Amniotic stem cell (primary cell): ENCODE measurements around the gene TBCD.
"Not testable (repeated sequence)": the region's sequence is repeated elsewhere in the genome, so short reads cannot be mapped to it uniquely, and the experiment has no call there.

Source experiments
- DNase-seq: peaks from one replicate; lab custom pipeline; 2025; lab: John Stamatoyannopoulos, UW

TBCD gene

DNA sequence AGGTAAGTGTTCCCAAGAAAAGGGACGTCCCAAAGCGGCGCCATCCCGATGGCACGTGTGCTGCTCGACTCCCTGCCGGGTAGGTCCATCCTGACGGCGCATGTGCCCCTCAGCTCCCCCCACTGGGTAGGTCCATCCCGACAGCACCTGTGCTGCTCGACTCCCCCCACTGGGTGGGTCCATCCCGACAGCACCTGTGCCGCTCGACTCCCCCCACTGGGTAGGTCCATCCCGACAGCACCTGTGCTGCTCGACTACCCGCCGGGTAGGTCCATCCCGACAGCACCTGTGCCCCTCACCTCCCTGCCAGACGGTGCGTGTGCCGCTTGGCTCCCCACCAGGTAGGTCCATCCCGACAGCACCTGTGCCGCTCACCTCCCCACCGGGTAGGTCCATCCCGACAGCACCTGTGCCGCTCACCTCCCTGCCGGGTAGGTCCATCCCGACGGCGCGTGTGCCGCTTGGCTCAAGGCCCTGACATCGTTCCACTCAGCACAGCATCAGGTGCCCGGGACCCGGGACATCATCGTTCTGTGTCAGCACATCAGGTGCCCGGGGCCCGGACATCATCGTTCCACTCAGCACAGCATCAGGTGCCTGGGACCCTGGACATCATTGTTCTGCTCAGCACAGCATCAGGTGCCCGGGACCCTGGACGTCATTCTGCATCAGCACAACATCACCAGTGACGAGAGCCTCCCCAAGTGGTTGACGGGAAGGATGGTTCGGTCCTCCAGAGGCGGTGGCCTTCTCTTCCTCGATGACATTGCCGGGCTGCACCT is 22.2 kb upstream of the TBCD start:
- DNase-seq = no peak

DNA sequence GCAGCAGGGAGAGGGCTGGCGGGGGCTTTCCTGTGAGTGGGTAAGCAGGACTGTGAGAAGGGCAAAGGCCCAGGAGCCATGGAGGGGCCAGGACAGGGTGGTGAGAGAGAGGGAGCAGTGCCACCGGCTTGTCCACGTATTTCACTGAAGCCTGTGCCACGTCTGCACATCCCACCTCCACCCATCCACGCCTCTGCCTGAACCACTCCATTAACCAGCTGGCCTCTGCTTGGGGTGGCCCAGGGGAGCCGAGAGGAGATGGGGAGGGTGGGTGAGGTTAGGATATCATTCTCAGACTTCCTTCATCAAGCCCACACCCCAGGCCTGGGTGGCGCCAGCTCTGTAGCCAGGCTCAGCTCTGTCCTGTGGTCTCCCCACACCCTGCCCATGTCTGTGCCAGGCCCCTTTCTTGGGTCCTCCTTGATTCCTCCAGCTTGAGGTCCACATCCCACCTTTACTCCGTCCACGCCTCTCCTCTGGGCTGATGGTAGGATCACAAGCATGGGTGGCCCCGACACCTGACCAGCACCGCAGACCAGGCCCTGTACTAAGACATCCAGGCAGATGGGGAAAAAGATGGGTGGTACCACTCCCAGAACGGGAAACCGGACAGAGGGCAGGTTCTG is 19.6 kb upstream of the TBCD start:
- DNase-seq = no peak

DNA sequence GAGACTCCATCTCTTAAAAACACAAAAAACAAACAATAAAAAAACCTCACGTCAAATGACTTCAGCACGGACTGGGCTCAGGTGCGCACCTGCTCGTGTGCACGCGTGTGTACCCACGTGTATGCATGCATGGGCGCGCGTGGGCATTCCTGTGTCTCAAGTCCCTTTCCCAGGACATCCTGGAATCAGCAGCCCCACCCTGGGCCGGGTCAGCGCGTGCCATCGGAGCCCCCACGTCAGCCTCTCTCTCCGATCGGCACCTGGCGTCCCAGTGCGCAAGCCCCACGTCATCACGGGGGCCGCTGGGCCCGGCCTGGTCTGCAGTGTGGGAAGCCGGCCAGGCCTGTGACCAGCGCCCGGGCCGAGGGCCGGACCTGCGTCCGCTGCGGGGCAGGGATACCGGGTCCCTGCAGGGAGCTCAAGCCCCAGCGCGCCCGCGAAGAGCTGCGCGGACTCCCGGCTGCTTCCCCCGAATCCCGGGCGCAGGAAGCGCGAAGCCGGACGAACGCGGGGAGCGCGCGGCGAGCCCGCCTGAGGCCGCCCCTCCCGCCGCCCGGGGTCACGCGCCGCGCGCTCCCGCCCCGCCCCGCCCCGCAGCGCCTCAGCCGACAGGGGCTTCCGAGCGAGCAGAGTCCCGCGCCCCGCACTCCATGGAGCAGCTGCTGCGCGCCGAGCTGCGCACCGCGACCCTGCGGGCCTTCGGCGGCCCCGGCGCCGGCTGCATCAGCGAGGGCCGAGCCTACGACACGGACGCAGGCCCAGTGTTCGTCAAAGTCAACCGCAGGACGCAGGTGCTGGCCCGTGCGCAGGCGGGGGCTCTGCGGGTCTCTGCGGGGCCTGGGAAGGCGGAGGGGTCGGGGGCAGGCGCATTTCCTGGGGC is 16.6 kb upstream of the TBCD start, which contains the start of gene FN3K:
TSS of gene FN3K (plus strand) at position 629 of the 880 bp plus-strand sequence. CDS start at position 651, 22 bp downstream.
- DNase-seq = no peak

DNA sequence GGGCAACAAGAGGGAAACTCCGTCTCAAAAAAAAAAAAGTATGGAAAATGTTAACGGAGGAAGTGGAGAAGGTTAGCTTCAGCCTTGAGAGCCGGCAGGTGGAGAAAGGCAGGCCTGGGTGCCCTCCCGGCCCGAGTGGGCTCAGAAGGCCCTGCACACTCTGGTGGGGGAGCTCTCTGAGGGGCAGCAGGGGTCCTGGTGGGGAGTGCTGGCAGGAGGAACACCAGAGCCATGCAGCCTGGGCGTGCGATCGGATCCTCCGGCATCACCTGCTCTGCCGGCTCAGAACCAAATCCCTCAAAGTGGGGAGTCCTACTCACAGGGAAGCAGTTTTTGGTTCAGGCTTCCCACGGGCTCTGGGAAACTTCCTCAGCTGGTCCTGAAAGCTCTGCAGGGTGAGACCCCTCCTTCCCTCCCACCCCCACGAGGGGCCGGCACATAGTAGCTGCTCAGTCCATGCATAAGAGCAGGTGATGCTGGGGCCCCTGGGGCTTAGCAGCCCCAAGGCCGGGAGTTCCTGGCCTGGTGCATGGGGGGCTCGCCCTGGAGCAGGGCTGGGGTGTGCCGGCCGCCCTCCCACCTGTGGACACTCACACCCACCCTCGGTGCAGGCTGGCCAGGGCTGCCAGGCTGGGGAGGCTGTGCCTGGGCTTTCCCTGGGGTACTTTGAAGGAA is 15.2 kb upstream of the TBCD start:
- DNase-seq = no peak

DNA sequence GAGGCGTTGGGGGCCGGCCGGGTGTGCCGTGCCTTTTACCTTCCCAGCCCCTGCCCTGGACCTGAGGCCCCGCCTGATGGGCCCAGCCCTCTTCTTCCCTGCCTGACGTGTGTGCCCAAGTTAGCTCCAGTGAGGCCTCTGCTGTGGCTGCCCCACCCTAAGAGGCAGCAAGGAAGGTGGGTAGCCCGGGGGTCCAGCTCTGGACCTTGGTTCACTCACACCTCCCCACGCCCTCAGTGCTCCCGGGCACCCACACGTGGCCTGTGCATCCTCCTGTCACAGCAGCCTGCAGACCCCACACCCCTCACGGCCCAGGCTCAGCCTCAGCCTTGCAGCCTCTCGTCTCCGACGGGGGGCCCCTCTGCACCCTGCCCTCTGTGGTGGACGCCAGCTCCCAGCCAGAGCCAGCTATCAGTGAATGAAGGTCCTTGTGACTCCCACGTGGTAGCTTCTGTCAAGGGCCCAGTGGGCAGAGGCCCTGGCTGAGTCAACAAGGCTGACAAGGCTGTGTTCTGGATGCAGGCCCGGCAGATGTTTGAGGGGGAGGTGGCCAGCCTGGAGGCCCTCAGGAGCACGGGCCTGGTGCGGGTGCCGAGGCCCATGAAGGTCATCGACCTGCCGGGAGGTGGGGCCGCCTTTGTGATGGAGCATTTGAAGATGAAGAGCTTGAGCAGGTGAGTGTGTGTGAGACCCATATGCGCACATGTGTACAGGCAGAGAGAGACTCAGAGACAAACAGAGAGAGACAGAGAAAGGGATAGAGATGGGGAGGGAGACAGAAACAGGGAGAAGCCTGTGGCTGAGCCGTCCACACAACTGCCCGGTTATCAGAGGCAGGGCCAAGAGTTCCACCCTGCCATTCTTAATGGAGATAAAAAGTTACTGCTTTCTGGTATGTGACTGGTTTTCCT is 13.6 kb upstream of the TBCD start:
- DNase-seq = no peak

DNA sequence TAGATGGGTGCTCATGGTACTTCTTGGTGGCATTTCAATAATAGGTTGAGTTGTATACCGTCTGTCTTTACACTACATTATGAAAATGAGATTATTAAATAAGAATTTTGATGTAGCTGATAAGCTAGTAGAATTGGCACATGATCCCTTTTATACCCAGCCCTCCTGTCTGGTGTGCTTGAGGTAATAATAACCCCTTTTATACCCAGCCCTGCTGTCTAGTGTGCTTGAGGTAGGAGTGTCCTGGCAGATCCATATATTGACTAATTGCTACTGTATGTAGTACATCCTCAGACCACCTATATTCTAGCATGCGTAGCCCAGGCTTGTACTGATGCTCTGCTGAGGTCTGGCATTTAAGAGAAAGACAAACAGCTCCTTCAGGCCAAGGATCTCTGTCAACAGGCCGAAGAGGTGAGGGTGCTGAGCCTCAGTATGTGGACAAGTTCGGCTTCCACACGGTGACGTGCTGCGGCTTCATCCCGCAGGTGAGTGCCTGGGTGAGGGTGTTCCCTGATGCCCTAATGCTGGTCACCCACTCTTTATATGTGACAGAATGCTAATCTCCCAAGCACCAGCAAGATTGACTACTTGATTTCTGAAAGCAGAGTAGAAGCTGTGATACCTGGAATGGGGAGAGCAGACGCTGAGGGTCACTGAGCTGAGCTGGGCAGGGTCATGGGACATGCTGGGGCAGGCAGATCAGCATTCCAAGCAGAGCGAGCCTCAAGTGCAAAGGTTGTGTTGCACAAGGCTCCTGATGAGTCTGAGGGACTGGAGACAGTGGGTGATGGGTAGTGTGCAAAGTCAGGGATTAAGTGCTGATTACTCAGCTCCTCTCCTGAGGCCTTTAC is 10.7 kb upstream of the TBCD start:
- DNase-seq = no peak

DNA sequence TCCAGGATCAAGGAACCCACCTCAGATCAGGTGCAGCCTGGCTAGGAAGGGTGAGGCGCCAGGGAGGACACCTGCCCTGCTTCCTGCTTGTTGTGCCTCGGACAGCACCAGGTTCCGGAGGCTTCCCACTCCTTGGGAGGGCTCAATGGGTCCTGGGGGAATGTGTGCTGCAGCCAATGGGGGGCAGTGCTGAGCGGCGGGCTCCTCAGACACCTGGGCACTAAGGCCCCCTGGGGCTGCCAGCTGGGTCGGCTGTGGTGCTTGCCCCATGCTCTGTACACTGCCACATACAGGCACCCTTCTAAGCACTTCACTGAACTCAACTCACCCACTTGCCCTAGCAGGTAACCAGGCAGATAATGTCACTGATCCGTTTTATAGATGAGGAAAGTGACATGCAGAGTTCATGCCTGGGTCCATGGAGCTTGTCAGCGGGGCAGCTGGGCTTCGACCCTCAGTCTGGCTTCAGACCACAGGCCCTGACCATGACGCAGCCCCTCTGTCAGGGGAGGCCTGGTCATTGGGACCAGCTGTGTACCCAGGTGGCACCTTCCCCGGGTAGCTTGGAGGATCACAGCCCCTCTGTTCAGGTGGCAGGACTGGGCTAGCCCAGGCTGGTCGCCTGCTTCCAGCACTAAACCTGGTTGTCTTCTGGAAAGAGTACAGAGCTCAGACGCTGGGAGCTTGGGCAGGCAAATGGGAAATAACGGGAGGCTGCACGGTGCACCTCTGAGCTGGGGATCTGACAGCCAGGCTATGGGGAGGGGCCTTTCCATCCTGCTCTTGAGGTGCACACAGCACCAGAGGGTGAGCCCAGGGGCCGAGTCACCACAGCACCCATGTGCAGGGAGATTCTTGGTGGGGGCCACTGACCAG is 8.3 kb upstream of the TBCD start:
- DNase-seq = no peak

DNA sequence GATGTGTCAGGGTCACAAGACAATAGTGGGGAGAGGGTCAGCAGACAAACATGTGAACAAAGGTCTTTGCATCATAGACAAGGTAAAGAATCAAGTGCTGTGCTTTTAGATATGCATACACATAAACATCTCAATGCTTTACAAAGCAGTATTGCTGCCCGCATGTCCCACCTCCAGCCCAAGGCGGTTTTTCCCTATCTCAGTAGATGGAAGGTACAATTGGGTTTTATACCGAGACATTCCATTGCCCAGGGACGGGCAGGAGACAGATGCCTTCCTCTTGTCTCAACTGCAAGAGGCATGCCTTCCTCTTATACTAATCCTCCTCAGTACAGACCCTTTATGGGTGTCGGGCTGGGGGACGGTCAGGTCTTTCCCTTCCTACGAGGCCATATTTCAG is 7.1 kb upstream of the TBCD start:
- DNase-seq = not testable (repeated sequence)

DNA sequence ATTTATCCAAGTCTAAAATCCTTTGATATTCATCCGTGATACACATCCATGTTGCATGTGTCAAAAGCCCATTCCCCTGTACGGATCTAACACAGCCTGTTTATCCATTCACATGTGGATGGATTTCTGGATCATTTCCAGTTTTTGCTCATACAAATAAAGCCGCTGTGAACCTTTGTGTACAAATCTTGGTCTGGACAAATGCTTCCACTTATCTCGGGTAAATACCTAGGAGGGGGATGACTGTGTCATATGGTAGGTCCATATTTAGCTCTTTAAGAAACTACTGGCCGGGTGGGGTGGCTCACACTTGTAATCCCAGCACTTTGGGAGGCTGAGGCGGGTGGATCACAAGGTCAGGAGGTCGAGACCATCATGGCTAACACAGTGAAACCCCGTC is 6.3 kb upstream of the TBCD start:
- DNase-seq = no peak

DNA sequence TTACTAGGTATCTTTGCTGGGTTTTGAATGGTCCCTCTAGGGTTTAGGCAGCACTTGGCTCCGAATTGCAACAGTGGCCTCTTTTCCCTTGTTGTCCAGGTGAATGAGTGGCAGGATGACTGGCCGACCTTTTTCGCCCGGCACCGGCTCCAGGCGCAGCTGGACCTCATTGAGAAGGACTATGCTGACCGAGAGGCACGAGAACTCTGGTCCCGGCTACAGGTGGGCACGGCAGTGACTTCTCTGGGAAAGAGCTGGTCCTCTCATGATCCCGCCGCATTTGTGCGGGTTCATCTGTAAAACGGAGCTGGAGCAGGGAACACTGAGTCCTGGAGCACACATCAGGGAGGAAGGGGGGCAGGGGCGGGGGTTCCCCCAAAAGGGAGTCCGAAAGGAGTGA is 3.1 kb upstream of the TBCD start:
- no peak for DNase-seq

DNA sequence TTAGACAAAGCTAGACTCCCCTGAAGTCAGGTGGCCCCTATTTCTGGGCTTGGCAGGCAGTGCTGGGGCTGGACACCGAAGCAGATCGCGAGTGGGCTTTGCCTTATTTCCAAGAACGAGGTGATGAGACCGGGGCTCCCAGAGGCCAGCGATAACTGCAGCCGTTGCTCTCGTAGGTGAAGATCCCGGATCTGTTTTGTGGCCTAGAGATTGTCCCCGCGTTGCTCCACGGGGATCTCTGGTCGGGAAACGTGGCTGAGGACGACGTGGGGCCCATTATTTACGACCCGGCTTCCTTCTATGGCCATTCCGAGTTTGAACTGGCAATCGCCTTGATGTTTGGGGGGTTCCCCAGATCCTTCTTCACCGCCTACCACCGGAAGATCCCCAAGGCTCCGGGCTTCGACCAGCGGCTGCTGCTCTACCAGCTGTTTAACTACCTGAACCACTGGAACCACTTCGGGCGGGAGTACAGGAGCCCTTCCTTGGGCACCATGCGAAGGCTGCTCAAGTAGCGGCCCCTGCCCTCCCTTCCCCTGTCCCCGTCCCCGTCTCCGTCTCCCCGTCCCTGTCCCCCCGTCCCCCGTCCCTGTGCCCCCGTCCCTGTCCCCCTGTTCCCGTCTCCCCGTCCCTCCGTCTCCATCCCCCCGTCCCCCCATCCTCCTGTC is 1.5 kb upstream of the TBCD start:
- DNase-seq = no peak

DNA sequence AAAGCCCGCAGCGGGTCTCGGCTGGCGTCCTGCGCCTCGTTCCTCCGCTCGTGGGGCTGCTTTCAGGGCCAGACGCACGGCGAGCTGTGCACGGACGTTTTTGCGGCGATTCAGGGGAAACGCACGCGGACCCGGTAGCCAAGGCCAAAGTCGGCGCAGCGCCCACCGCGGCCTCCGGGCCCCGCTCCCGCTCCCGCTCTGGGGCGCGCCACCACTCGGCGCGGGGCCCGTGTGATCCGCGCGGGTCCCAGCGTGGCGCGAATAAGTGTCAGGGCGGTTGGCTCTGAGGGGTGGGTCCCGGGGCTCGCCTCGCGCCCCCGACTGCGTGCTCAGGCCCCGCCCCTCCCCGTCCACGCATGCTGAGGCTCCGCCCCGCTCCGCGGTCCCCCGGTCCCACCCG is 694 bp upstream of the TBCD start:
- DNase-seq = no peak

DNA sequence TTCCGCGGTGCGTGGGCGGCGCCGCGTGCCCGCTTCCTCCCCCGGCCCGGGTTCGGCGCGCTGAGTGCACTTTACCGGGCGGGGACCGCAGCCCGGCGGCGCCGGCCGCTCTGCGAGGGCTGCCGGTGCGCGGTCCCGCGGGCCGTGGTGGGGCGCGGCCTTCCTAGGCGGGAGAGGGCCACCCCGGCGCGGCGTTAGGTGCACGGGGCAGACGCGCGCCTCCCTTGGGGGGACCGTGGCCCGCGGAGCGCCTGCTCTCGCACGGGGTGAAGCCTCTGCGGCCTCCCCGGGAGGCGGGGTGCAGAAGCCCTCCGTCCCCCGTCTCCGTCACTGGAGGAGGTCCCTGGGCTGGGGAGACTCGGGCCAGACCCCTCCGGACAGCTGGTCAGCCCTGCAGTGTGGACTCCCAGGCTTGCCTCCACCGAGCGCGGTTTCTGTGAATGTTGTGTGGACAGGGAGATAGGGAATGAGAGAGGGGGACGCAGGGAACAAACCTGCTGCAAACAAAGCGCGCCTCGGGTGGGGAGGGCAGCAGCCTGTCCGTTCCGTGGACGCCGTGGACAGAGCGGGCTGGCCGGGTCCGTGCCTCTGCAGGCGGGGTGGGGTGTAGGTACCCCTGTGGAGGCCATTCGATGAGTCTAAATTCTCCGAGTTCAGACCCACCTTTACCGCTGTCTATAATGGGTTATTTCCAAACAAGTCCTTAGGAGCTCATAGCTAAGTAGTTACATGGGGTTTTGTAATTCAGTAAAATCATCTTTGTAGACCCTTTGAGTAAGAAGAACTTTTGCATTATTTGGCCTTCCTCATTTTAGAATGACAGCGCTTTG is 721 bp downstream of the TBCD start:
- DNase-seq = no peak

DNA sequence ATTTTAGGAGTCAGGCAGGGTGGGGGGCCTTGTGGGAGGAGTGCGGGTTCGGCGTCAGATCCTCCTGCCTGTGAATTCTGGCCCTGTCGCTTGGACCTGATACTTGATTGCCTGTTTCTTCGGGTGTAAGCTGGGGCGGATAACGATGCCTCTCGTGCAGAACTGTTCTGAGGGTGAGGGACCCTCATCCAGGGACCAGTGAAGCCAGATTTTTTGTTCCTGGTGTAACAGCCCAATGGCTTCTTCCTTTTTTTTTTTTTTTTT is 1.3 kb downstream of the TBCD start:
- DNase-seq = no peak

DNA sequence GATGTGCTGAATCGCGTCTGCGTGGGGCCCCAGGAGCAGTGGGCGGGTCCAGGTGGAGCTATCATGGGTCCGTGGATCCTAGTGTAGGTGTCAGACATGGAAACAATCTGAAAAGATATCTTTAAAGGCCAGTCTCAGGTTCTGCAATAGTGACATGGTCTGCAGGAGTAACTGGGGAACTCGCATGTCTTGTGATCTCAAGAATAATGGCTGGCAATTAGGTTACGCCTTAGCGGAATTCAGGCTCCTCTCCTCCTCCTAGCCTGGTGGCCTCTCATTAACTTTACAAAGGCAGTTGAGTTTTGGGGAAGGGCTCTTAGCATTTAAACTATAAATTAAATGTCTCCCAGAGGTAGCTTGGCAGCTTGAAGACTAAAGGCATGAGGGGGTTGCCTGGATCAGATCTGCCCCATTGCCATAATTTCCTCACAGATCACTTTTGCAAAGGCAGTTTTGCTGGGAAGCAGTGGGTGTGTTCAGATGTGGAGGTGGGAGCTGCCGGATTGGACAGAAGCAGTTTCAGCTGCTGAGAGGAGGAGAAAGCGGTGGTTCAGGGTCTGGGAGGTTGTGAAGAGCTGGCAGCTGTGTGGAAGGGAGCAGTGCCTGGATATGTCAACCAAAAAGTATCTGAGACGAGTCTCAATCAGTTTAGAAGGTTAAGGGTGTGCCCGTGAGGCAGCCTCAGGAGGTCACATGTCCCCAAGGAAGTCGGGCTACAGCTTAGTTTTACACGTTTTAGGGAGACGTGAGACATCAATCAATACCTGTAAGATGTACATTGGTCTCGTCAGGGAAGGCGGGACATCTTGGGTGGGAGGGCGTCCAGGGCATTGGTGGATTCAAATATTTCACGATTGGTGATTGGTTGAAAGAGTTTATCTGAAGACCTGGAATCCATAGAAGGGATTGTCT is 2.7 kb downstream of the TBCD start:
- no peak for DNase-seq

DNA sequence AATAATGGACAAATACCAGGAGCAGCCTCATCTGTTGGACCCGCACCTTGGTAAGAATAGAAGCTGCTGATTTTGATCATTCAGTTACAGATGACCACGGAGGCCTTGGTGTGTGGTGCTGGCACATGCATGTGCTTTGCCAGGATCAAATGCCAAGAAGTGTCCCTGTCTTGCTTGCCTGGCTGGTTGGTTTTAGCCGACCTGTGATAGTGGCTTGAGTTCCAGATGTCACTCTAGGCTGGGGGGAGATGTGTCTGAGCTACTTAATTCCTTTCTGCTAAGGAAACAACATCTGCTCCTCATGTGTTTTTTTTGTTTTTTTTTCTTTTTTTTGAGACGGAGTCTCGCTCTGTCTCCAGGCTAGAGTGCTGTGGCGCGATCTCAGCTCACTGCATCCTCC is 4.3 kb downstream of the TBCD start:
- DNase-seq = no peak

DNA sequence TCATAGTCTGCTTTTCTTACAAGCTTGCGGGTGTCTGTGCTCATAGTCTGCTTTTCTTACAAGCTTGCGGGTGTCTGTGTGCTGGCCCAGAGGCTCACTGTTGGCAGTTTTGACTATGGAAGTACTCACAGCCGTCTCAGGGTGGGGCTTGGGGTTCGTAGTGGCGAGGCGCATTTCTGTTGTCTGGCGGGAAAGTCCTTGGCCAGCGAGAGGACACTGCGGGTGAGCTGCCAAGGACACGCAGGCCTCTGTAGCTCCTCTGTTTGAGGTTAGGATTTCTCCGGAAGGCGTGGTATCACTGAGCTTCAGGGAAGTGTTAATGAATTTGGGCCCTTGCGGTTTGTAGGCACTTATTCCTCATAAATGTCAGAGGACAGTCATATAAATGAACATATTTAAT is 13.5 kb downstream of the TBCD start:
- no peak for DNase-seq
